COLO668 (cell line): ENCODE data around the gene N4BP2.

Experiments
- DNase-seq: peaks from one replicate; lab custom pipeline; 2025; ENCODE audit not compliant: unreplicated experiment; lab: John Stamatoyannopoulos, UW

N4BP2 gene

GRCh38 chr4:40190880-40191815 is 134.5 kb downstream of the N4BP2 start:
- no peak for DNase-seq

- DNase-seq, result no peak
Observed at GRCh38 chr4:40192114-40193015, 135.7 kb downstream of the N4BP2 start.

- DNase-seq, result no peak
Observed at GRCh38 chr4:40193016-40193571, 136.4 kb downstream of the N4BP2 start.

DNA sequence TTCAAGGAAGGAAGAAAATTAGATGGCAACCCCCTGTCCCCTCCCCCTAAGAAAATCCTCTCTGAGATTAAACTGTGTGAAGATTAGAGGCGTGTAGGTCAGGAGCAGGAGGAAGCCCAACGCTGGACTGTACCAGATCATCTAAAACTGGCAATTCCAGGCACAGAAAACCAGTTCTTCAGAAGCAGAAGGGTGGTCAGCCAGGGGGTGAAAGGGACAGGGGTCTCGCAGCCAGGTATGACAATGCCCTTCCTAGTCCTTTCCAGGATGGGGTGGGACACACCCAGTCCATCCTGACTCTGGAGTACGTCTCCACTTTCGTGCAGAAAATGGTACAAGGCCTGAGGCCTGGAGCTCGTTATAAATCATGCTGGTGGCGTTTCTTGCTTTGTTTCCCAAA is 136.9 kb downstream of the N4BP2 start:
- DNase-seq, result no peak

DNA sequence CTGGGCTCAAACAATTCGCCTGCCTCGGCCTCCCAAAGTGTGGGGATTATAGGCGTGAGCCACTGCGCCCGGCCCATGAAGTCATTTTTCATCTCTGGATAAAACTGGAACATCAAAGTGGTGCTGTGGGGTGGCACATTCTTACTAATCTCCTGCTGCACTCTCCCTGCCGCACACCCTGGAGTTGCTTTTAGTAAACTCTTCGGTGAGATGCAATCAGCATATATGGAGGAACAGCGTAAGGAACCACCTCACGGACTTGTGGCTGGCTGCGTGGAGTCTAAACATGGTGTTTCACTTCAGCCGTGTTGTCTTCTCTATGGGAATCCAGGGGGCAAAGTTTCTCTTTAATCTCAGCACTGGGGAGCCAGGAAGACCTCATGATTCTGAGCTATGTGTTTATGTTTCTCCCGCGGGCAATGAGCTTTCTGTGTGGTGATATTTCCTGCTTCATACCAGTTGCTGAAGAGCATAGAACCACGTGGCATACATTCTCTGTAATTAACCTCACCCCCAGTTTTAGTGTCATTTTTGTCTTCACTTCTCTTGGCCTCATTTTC is 138.0 kb downstream of the N4BP2 start:
- DNase-seq, result no peak

- no peak for DNase-seq
Observed at GRCh38 chr4:40195182-40196177, 138.8 kb downstream of the N4BP2 start.

DNA sequence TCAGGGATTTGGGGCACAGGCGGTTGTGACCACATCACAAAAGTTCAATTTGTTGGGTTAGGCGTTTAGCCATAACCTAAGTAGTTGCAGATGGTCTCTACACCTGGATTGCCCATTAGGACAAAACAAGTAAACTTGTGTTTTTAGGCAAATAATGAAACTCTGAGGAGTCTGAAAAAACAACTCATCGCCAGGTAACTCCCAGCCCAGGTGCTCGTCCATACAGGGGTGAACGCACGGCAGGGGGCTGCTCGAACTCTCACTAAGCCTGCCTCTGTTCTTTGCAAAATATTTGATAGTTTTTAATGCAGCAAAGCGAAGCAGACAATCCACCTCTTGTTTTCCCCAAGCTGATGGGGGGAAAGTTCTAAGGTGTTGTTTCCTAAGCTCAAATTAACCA is 139.6 kb downstream of the N4BP2 start:
- DNase-seq, result no peak

GRCh38 chr4:40196724-40197281 is 140.2 kb downstream of the N4BP2 start, which contains the start of gene RHOH:
Gene RHOH (plus strand): TSS chr4:40197031. CDS start chr4:40243387, 46,356 bp downstream.
- no peak for DNase-seq

- no peak for DNase-seq
Observed at GRCh38 chr4:40197879-40198689, 141.4 kb downstream of the N4BP2 start.

DNA sequence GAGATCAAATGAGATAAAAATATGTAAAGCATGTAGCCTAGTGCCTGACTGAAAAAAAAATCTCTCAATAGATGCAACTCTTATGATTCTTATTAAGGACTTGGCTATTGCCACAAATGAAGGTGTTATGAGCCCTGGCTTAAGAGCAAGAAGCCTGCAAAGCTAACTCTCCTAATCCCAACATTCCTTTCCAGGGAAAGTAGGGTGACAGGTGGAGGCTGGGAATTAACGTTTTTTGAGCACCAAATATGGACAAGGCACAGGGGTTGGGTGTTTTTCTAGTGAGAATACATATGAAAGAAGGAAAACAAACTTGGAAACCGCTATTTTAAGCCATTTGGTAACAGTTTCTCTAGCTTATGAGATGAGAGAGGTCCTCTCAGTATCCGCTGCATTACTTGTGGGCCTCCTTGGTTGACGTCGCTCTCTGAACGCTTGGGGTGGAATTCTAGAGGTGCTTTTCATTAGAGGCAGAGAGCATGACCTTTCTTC is 142.6 kb downstream of the N4BP2 start:
- DNase-seq, result no peak

DNA sequence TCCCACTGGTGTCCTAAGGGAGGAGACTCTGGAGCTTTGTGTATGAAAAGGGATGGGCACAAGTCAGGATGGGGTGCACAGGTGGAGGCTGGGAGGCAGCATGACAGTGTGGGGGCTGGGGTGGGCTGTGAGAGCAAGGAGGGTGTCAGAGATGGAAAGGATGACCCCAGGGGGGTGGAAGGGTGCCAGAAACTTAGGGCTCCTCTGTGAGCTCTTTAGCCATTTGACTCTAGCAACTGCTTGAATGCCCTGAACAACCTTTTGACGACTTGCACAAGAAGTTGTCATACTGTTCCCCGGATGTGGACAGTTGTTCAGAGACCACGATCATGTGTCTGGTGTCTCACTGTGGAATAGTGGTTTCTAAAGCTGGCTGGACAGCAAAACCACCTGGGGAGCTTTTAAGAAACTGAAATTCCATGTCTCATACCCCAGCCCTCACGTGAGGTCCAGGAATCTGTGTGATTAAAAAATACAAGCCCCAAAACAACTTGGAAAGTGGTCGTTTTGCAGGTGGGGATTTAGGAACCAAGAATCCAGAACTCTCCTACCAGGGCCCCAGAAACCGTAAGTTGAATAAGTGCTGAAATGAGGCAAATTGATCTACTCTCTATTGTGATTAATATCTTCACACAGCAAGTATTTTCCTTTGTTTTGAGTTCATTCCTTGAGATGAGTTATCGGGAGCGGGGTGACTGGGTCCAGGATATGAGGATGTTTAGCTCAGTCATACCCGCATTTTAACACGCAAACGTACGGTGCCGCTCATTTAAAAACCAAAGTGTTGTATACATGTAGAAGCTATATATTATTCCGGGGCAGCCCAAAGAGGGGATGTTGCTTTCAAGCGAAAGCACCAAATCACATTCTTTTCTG is 143.6 kb downstream of the N4BP2 start:
- DNase-seq, result no peak

- DNase-seq, result no peak
Observed at GRCh38 chr4:40200875-40201801, 144.5 kb downstream of the N4BP2 start.

- no peak for DNase-seq
Observed at GRCh38 chr4:40201898-40202297, 145.2 kb downstream of the N4BP2 start.

GRCh38 chr4:40202474-40202873 is 145.8 kb downstream of the N4BP2 start:
- no peak for DNase-seq

DNA sequence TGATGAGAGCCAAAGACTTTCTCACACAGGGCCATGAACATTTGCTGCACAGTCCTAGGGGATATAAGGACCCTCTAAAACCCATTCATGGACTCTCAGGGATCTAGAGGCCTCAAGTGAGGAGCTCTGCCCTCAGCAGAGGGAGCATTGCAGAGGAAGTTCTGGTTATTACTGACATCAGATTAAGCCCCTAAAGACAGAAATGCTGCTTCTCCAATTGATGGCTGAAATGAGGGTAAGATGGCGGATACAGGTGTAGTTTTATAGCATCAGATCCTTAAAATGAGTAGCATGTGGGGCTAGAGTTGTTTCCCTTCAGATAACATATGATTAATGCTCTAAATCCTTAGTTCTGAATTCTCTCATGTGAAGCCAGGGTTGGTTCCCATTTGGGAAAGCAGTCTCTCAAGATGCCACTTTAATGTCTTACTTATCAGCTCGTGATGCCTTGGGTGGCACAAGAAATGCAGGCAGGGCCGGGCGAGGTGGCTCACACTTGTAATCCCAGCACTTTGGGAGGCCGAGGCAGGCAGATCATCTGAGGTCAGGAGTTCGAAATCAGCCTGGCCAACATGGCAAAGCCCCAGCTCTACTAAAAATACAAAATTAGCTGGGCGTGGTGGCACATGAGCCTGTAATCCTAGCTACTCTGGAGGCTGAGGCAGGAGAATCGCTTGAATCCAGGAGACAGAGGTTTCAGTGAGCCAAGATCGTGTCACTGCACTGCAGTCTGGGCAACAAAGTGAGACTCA is 148.0 kb downstream of the N4BP2 start:
- no peak for DNase-seq
